ENCODE data around the gene E2F1. TPM values are rescaled to one million over a fixed set of nuclear protein-coding genes. Genes with fewer than 3 reads are reported as not detected.

E2F1 gene
- total RNA-seq, 1 donor from 2014 or later, result 3.9 TPM

DNA sequence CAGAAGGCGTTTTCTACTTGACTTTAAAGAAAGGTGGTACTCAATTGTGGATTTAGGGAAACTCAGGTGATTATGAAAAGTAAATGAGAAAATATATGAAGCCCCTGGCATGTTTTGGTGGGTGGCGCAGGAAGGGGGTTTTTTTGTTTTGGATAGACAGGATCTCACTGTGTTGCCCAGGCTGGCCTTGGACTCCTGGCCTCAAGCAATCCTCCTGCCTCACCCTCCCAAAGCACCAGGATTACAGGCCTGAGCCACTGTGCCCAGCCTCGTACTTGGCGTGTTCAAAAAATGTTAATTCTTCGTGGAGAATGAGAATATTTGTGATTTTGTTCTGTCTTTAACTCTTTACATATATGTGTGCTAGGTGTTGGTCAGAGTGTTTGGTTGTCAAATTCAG lies 56.2 kb downstream of the E2F1 start:
- H3K27me3 ChIP-seq (ENCODE audit: low read depth), result no peaks in the 10 kb centered on the region
- H3K36me3 ChIP-seq, result peaks cover 51% of the 10 kb centered on the region
- H3K27ac ChIP-seq, result no peak overlapping the region
- H3K4me3 ChIP-seq, result no peak overlapping the region
- no peak for TF ChIP-seq CTCF (IDR thresholded peaks at IDR 0.05)
- intact Hi-C loops (cut with DNase I), result loop anchor here (10.0 kb wide), 1 partner anchor 165 kb away; no protein-coding TSS in a partner anchor
- DNase-seq, result no peak
- no peak for ATAC-seq
- no peaks in the 10 kb centered on the region for H3K4me1 ChIP-seq
- no peaks in the 10 kb centered on the region for H3K9me3 ChIP-seq

DNA sequence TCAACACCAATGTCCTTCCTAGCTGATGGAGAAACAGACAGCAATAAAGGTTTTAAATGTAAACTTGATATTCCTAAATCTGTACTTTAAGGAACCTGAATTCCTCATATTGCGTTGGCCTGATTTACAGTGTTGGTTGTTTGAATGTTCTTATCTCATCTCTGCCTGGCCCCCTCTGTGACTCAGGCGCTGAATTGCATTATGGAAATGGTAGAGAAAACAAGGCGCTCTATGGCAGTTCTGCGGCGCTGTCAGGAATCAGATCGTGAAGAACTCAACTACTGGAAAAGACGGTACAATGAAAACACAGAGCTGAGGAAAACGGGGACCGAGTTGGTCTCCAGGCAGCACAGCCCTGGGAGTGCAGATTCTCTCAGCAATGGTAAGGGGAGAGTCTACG lies 56.7 kb downstream of the E2F1 start:
- no peaks in the 10 kb centered on the region for H3K4me1 ChIP-seq
- H3K9me3 ChIP-seq, result no peaks in the 10 kb centered on the region
- TF ChIP-seq CTCF (IDR thresholded peaks at IDR 0.05), result no peak
- H3K27me3 ChIP-seq (ENCODE audit: low read depth), result no peaks in the 10 kb centered on the region
- ATAC-seq (no peak), DNase-seq (no peak)
- no peak overlapping the region for H3K27ac ChIP-seq
- H3K36me3 ChIP-seq, result peaks cover 56% of the 10 kb centered on the region
- no peak overlapping the region for H3K4me3 ChIP-seq
- intact Hi-C loops (cut with DNase I), result no loop called here

DNA sequence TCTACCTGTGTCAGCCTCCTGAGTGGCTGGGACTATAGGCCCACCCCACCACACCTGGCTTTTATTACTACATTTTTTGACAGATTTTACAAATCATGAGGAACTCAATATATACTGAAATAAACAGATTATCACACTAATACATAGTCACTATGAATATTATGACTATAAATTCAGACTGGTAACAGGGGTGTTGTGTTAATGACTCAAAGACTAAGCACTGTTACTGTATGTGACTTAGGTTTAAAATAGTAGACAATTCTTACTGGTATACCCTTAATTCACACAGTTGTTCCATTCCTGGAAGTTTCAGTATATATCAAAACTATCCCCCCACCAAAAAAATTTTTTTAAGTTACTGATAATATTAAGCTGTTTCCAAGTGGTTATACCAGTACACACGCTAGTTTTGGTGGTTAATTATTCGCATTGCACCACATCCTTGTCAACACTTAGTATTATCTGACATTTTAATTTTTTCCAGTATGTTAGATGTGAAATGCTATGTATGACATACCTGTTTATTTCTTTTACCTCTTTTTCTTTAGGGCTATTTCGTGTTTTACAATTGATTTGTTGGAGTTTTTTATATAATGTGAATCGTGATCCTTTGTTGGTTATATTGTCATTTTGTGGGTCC lies 58.5 kb downstream of the E2F1 start:
- DNase-seq, result no peak
- H3K27me3 ChIP-seq (ENCODE audit: low read depth), result no peaks in the 10 kb centered on the region
- intact Hi-C loops (cut with DNase I), result no loop called here
- no peak overlapping the region for H3K4me3 ChIP-seq
- no peaks in the 10 kb centered on the region for H3K4me1 ChIP-seq
- H3K9me3 ChIP-seq, result no peaks in the 10 kb centered on the region
- ATAC-seq, result no peak
- no peak overlapping the region for H3K27ac ChIP-seq
- H3K36me3 ChIP-seq, result peaks cover 70% of the 10 kb centered on the region
- no peak for TF ChIP-seq CTCF (IDR thresholded peaks at IDR 0.05)

GRCh38 chr20:33626190-33626589 lies 60.0 kb downstream of the E2F1 start:
- Histone ChIP-seq H3K27ac (no peak overlapping the region), H3K36me3 (peaks cover 69% of the 10 kb centered on the region), H3K9me3 (no peaks in the 10 kb centered on the region), H3K27me3 (ENCODE audit: low read depth) (no peaks in the 10 kb centered on the region), H3K4me3 (no peak overlapping the region), H3K4me1 (no peaks in the 10 kb centered on the region)
- ATAC-seq, result no peak
- TF ChIP-seq CTCF (IDR thresholded peaks at IDR 0.05), result no peak
- intact Hi-C loops (cut with DNase I), result no loop called here
- no peak for DNase-seq

Other genes with a start within 250 kb of the E2F1 start
- 6.7 TPM for gene SNTA1, start 242.6 kb downstream of the E2F1 start, total RNA-seq
- 18.2 TPM for gene CBFA2T2, start 196.3 kb downstream of the E2F1 start, total RNA-seq
- not detected for gene C20orf144, start 24.1 kb downstream of the E2F1 start, total RNA-seq
- 1.3 TPM for gene ACTL10, start 19.4 kb downstream of the E2F1 start, total RNA-seq
- gene NECAB3, start 12.0 kb downstream of the E2F1 start, total RNA-seq, result 60.3 TPM
- 60.5 TPM for gene PXMP4, start 33.9 kb upstream of the E2F1 start, total RNA-seq
- gene ZNF341, start 45.6 kb upstream of the E2F1 start, total RNA-seq, result 5.6 TPM
- gene CHMP4B, start 125.0 kb upstream of the E2F1 start, total RNA-seq, result 91.2 TPM

All from lower lobe of right lung (tissue), 2 donors.